Ovary (tissue), 9 donors: ENCODE results near the gene FITM1. TPM values are rescaled to one million over a fixed set of nuclear protein-coding genes. Genes with fewer than 3 reads are reported as not detected.

Experiments
- DNase-seq, 5 donors: peaks; one replicate each; pipeline ENCODE4 v3.0.0-alpha.2; 2019 to 2020
- H3K27ac ChIP-seq, 2 donors: fragments of 200-600 bp; one replicate each; pipeline versions ENCODE4 v1.5.1 to v1.8.0; 2019 to 2022
- H3K27me3 ChIP-seq: fragments of 200-600 bp; one replicate; pipeline ENCODE4 v1.8.0; 2022
- H3K36me3 ChIP-seq: fragments of 200-600 bp; sonication (generic); one replicate; pipeline ENCODE4 v1.5.1; 2019
- H3K4me1 ChIP-seq: one replicate; pipeline ENCODE4 v1.8.1; 2013; ENCODE audit warnings: mild to moderate bottlenecking, moderate library complexity; ENCODE audit not compliant: insufficient read depth
- H3K4me3 ChIP-seq: fragments of 200-600 bp; sonication (generic); one replicate; pipeline ENCODE4 v1.5.1; 2017
- H3K9me3 ChIP-seq, 2 donors: fragments of 200-600 bp in 1 of 2; sonication (generic) in 1 of 2; one replicate each; pipeline versions ENCODE4 v1.5.1 to v1.8.1; 2013 to 2019; ENCODE audit warnings: mild to moderate bottlenecking in 1 of 2, moderate library complexity in 1 of 2
- CTCF ChIP-seq, 3 donors: fragments of 450-650 bp in 2 of 3; fragments of 200-600 bp in 1 of 3; IDR thresholded peaks; one replicate each; pipeline versions ENCODE4 v1.5.1 to v1.8.0; 2016 to 2022; ENCODE audit warnings: antibody characterized with exemption in 3 of 3, mild to moderate bottlenecking in 1 of 3
- EP300 ChIP-seq: sonication (generic); formaldehyde crosslinking; IDR thresholded peaks from one replicate; pipeline ENCODE4 v1.6.1; 2017; ENCODE audit warnings: antibody characterized with exemption
- POLR2A ChIP-seq: fragments of 450-650 bp; IDR thresholded peaks from one replicate; pipeline ENCODE4 v1.6.1; 2017; ENCODE audit warnings: antibody characterized with exemption, mild to moderate bottlenecking, moderate library complexity
- WGBS, 3 donors: extraction: QIAGEN DNeasy Blood & Tissue Kit in 1 of 3; methylation state at CpG; one replicate each; pipeline versions ENCODE4 v1.1.5 to v1.1.7; 2013 to 2017; 5-methylcytosine and 5-hydroxymethylcytosine counted together
- intact Hi-C, 4 donors: fragments of 100-400 bp; cut with DNase I; formaldehyde crosslinking; loops; one replicate each; pipeline versions ENCODE4 v1.11.0 to v1.15.1; 2022 to 2023
- polyA plus RNA-seq, 2 donors: library from polyadenylated mRNA; stranded (reverse); fragments of 200-250 nt in 1 of 2; fragments of 350-450 nt in 1 of 2; fragmentation: Illumina TruSeq in 1 of 2; extraction: RNeasy Lipid Tissue Mini Kit (QIAGEN cat#74804) in 1 of 2; gene quantifications; one replicate each; pipeline ENCODE4 v1.2.3, GENCODE V29; 2013 to 2014
- total RNA-seq, 7 donors: library from RNA; depleted of rRNA in 2 of 7; stranded (reverse); fragments of >200 nt in 2 of 7; fragmentation: NEBNext Ultra II Directional in 3 of 7; extraction: Animal tissue kit (Norgen Biotek cat#: 25700) in 3 of 7; gene quantifications; one replicate each; pipeline versions ENCODE4 v1.1.0 to v1.2.4, GENCODE V29; 2016 to 2023
- donor health status: DM: no; HTN: no; CAD: no; lungs with moderate emphysema.
- donor health status: DM: no; HTN: no; CAD: no.
- donor health status: Bipolar disorder and iron deficiency.
- donor health status: DM: yes; HTN: yes; CAD: no.
- donor health status: DM: no; HTN: no; CAD: no.
- donor health status: DM: yes; HTN: yes; CAD: no.

Gene FITM1
- total and polyA plus RNA-seq, 9 donors: 0.57 to 1.2 (median 0.78) TPM; not detected in 3

DNA sequence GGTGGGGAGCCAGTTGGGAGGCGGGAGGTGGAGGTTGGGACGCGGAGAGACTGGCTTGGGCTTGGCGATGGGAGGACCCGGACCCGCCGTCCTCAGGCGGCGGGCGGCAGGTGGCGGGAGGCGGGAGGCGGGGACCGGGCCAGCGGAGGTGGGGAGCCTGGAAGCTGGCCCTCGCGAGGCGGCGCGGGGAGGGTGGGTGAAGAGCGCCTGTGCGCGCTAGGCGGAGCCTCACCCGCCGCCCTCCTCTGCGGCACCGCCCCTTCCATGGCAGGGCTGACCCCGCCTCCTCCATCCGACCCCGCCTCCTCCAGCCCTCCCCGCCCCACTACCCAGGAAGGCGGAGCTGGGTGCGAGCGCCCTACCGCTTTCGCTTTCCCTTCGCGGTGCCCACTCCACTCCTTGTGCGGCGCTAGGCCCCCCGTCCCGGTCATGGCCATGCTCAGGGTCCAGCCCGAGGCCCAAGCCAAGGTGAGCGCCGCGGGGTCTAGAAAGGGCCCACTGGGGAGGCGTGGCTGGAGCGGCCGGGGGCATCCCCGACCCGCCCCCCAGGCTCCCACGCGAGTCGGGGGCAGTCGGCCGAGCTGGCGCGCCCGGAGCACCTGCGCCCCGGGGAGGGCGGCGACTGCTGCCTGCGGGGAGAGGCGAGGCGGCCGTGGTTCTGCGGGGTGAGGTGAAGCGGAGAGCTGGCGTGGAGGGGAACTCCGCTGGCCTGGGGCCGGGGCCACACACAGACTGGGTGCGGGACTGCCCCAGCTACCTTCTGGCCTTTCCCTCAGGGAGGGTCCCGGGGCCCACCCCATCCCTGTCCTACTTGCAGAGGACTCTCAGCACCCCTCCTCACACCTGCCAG lies 5.6 kb downstream of the FITM1 start, which contains the start of gene PSME1:
TSS of gene PSME1 (plus strand) at position 361 of the 850 bp plus-strand sequence. CDS start at position 430, 69 bp downstream.
- DNase-seq: peak; percentile 94 to 96 (median 95)
- TF ChIP-seq POLR2A (peak; percentile 66), EP300 (no peak), CTCF (IDR thresholded peaks at IDR 0.05) (no peak)
- Histone ChIP-seq H3K27ac (peak within 1 kb of the TSS; percentile 88 to 92), H3K9me3 (no peaks in the 10 kb centered on the region), H3K36me3 (no peaks in the 10 kb centered on the region), H3K27me3 (no peaks in the 10 kb centered on the region), H3K4me1 (peaks cover 11% of the 10 kb centered on the region), H3K4me3 (peak within 1 kb of the TSS; percentile 83)
- 0 to 2% (median 0%) methylated on average over 39 to 75 of the region's 75 CpGs for WGBS, 3 donors
- intact Hi-C loops: no loop called here

GRCh38 chr14:24136684-24137528 lies 6.4 kb downstream of the FITM1 start:
- DNase-seq: peak in 1 of 5 donors; percentile 40
- intact Hi-C loops: no loop called here
- WGBS, 3 donors: 27 to 32% (median 30%) methylated on average over 13 of the region's 13 CpGs

GRCh38 chr14:24137529-24138395 lies 7.3 kb downstream of the FITM1 start:
- WGBS, 3 donors: 80 to 84% (median 82%) methylated on average over 8 of the region's 8 CpGs
- TF ChIP-seq POLR2A: no peak
- TF ChIP-seq EP300: no peak
- no peak for TF ChIP-seq CTCF (IDR thresholded peaks at IDR 0.05)
- H3K27ac ChIP-seq: peak overlapping the region in 1 of 2 donors; percentile 88
- no peaks in the 10 kb centered on the region for H3K36me3 ChIP-seq
- H3K4me3 ChIP-seq: no peak overlapping the region
- no peaks in the 10 kb centered on the region for H3K9me3 ChIP-seq
- no peak for DNase-seq
- intact Hi-C loops: no loop called here
- H3K27me3 ChIP-seq: no peaks in the 10 kb centered on the region
- peaks cover 11% of the 10 kb centered on the region for H3K4me1 ChIP-seq

More at GRCh38 chr14:24136684-24137528, 6.4 kb downstream of the FITM1 start:
- TF ChIP-seq CTCF (IDR thresholded peaks at IDR 0.05) (no peak), EP300 (no peak), POLR2A (no peak)
- H3K4me1 ChIP-seq: peaks cover 11% of the 10 kb centered on the region
- no peaks in the 10 kb centered on the region for H3K27me3 ChIP-seq
- H3K4me3 ChIP-seq: peak overlapping the region; percentile 83
- no peaks in the 10 kb centered on the region for H3K36me3 ChIP-seq
- peak overlapping the region; percentile 88 to 92 for H3K27ac ChIP-seq
- no peaks in the 10 kb centered on the region for H3K9me3 ChIP-seq
